HG02759 (cell line): ENCODE data around the gene PGM1.

Experiments used
- ATAC-seq: cut with Tn5 transposase; IDR thresholded peaks from one replicate; pipeline ENCODE4 v1.9.1; 2021; ENCODE audit warnings: mild to moderate bottlenecking, moderate library complexity; ENCODE audit not compliant: unreplicated experiment

The PGM1 gene

GRCh38 chr1:63663873-63664272 is 70.7 kb downstream of the PGM1 start:
- no peak for ATAC-seq

- no peak for ATAC-seq
Observed at GRCh38 chr1:63664742-63665141, 71.5 kb downstream of the PGM1 start.

- no peak for ATAC-seq
Observed at GRCh38 chr1:63665410-63665809, 72.2 kb downstream of the PGM1 start.

GRCh38 chr1:63665824-63666223 is 72.6 kb downstream of the PGM1 start:
- no peak for ATAC-seq

GRCh38 chr1:63668298-63668697 is 75.1 kb downstream of the PGM1 start:
- peak; percentile 45 for ATAC-seq

GRCh38 chr1:63669151-63669961 is 76.1 kb downstream of the PGM1 start:
- no peak for ATAC-seq

- ATAC-seq: no peak
Observed at GRCh38 chr1:63670164-63670563, 77.0 kb downstream of the PGM1 start.

GRCh38 chr1:63671514-63671913 is 78.3 kb downstream of the PGM1 start:
- no peak for ATAC-seq

GRCh38 chr1:63674238-63674864 is 81.1 kb downstream of the PGM1 start:
- ATAC-seq: peak; percentile 86

GRCh38 chr1:63674865-63675419 is 81.7 kb downstream of the PGM1 start:
- no peak for ATAC-seq

GRCh38 chr1:63675420-63675931 is 82.3 kb downstream of the PGM1 start:
- ATAC-seq: no peak

GRCh38 chr1:63677497-63677896 is 84.3 kb downstream of the PGM1 start:
- ATAC-seq: no peak

GRCh38 chr1:63678200-63678599 is 85.0 kb downstream of the PGM1 start:
- ATAC-seq: no peak

GRCh38 chr1:63679076-63679475 is 85.9 kb downstream of the PGM1 start:
- ATAC-seq: no peak

- no peak for ATAC-seq
Observed at GRCh38 chr1:63679589-63679988, 86.4 kb downstream of the PGM1 start.

- no peak for ATAC-seq
Observed at GRCh38 chr1:63682936-63683335, 89.7 kb downstream of the PGM1 start.

GRCh38 chr1:63683759-63684158 is 90.5 kb downstream of the PGM1 start:
- ATAC-seq: no peak

- no peak for ATAC-seq
Observed at GRCh38 chr1:63686696-63687095, 93.5 kb downstream of the PGM1 start.

GRCh38 chr1:63688302-63688890 is 95.2 kb downstream of the PGM1 start:
- no peak for ATAC-seq

GRCh38 chr1:63690966-63691700 is 97.9 kb downstream of the PGM1 start:
- no peak for ATAC-seq
